ENCODE results near the gene ACTR2. TPM values are rescaled to one million over a fixed set of nuclear protein-coding genes. Genes with fewer than 3 reads are reported as not detected.
A peak's percentile ranks its signal among the peaks of the same experiment; 100 is the strongest.

ACTR2 gene
- total and polyA plus RNA-seq, 2 of the 13 experiments (the other 11 are each of a cell fraction or from before 2014, with no cell fraction given): 51.2 to 100 TPM

GRCh38 chr2:65228263-65228750, 676 bp downstream of the ACTR2 start (continued):
- no peak for TF ChIP-seq ZNF318 (CRISPR knock-in tag; IDR thresholded peaks at IDR 0.05)
- no peak for TF ChIP-seq ZNF430 (CRISPR knock-in tag; IDR thresholded peaks at IDR 0.05)
- TF ChIP-seq ZNF552 (CRISPR knock-in tag; IDR thresholded peaks at IDR 0.05; ENCODE audit: borderline replicate concordance): no peak
- no peak for TF ChIP-seq KAT8 (CRISPR knock-in tag; IDR thresholded peaks at IDR 0.05)
- TF ChIP-seq CREB1 (IDR thresholded peaks at IDR 0.05): no peak
- TF ChIP-seq CREB1 (CRISPR knock-in tag; IDR thresholded peaks at IDR 0.05): peak; percentile 35; the same call in 1 of the 2 replicates
- TF ChIP-seq ZNF513 (CRISPR knock-in tag; conservative IDR thresholded peaks at IDR 0.05): no peak
- TF ChIP-seq ZNF569 (CRISPR knock-in tag; IDR thresholded peaks at IDR 0.05; ENCODE audit: borderline replicate concordance): no peak
- no peak for TF ChIP-seq FOXA1 (IDR thresholded peaks at IDR 0.05)
- no peak for TF ChIP-seq FOXA1 (CRISPR knock-in tag; IDR thresholded peaks at IDR 0.05)
- no peak for TF ChIP-seq SP5 (CRISPR knock-in tag; IDR thresholded peaks at IDR 0.05; ENCODE audit: borderline replicate concordance, low read depth)
- TF ChIP-seq EP300 (IDR thresholded peaks at IDR 0.05; ENCODE audit: low read depth in 2 of 2, low read length in 2 of 2): no peak
- no peak for TF ChIP-seq EP300 (CRISPR knock-in tag; IDR thresholded peaks at IDR 0.05; ENCODE audit: borderline replicate concordance)
- TF ChIP-seq ARID3A (IDR thresholded peaks at IDR 0.05; ENCODE audit: low read depth, low read length): no peak
- TF ChIP-seq ZNF292 (CRISPR knock-in tag; IDR thresholded peaks at IDR 0.05; ENCODE audit: borderline replicate concordance, low read depth): no peak

Data from HepG2 (cell line).